Measurements from ENCODE around the gene XRN2.
"Not testable (repeated sequence)": the region's sequence is repeated elsewhere in the genome, so short reads cannot be mapped to it uniquely, and the experiment has no call there.

The XRN2 gene

DNA sequence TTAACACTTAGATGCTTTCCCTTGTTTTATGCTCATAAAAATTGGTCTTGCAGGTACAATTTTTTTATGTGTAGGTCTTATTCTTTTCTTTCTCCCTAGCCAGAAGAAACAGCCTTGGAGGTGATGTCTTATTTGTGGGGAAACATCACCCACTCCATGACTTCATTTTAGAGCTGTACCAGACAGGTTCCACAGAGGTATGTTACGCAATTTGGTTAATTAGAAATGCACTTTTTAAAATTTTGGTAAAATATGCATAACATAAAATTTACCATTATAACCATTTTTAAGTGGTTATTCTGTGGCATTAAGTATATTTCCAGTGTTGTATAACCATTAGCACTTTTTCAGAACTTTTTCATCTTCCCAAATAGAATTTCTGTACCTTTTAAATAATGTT is 52.9 kb downstream of the XRN2 start:
- DNase-seq, result no peak

DNA sequence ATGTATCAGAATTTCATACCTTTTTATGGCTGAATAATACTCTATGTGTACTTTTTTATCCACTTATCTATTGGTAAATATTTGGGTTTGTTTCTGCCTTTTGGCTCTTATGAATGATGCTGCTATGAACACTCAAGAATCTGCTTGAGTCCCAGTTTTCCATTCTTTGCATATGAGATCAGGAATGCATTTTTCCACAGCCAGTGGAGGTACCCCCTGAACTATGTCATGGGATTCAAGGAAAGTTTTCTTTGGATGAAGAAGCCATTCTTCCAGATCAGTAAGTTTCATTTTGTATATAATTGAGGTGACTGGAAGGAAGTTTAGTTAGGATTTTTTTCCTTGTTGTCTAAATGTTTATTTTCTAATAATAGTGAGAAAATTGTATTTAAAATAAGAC is 53.3 kb downstream of the XRN2 start:
- no peak for DNase-seq

DNA sequence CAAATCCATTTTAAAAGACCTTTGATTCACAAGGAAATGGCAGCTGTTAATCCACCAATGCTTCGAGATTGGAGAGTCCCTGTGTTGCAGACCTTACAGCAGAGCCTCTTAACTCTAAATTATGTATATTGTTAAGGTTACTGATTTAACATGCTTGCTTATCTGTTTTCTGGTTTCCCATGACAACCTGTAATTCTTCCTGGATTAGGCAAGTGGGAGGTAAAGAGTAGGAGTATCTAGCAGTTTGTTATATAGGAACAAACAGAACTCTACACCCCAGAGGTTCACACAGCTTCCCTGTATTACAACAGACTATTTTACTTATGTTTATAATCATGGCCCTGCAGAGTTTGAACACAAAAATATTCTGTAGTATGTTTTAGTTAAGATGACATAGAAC is 54.7 kb downstream of the XRN2 start:
- no peak for DNase-seq

DNA sequence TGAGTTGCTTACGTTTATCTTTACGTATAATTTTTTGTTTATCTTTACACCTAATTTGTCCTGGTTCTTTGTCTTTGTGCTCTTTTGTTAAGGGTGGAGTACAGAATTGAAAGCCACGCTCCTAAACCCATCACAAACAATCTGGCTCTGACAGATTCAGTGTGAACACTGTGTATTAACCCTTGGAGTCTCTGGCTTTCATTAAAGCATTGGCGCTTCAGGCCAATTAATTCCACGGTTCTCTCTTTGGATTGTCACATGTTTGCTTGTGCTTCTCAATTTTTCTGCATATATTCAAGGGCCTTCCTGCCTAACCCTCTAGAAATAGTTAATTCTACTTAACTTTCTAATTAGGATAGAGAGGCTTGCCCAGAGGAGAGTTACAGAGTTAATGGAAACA is 55.6 kb downstream of the XRN2 start:
- DNase-seq, result no peak

DNA sequence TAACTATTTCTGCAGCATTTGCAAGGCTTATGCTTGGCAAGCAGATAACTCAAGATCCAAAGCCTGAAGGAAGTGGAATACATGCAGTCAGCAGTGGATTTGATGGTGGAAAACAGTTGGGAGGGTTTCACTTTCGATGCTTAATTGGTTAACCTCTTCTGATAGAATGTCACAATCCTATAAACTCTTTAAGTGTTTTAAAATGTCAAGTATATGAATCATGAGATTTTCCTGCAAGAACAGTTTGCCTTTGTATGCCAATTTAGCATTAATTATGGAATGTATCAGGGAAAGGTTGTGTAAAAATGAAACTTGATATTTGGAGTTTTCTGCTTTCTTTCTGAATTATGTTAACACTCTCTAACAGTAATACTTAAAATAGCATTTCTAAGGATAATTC is 57.6 kb downstream of the XRN2 start:
- no peak for DNase-seq

DNA sequence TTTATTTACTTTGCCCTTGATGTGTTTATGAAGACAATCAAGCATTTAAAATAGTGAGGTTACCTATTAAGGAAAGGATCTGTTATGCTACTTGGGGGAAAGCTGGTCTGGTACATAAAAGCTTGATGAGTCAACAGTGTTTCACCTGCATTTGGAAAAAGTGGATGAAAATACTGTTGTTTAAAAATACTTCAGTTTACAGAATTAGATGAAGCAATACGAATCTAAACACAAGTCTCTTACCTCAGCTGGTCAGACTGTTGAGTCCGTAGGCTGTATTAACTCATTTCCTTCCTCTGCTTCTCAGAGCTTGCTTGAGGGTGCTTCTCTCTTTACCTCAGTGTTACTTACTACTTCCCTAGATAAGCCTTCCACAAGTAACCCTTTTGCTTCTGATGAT is 58.1 kb downstream of the XRN2 start:
- no peak for DNase-seq

DNA sequence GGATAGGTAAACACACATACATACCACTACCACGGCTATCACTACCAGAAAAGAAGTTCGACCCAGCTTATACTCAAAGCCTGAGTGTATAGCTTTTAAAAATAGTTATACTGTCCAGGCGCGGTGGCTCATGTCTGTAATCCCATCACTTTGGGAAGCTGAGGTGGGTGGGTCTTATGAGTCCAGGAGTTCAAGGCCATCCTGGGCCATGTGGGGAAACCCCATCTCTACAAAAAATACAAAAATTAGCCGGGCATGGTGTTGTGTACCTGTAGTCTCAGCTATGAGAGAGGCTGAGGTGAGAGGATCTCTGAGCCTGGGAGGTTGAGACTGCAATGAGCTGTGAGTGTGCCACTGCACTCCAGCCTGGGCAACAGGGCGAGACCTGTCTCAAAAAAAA is 61.3 kb downstream of the XRN2 start:
- no peak for DNase-seq

DNA sequence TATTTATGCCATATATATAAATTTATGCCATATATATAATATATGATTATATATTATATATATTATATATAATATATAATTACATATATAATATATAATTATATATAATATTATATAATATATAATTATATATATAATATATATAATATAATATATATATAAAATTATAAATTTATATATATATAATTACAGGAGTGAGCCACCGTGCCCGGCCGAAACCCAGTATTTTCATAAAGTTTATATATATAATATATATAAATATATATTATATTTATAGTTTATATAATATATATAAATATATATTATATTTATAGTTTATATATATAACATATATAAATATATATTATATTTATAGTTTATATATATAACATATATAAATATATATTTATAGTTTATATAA is 62.6 kb downstream of the XRN2 start:
- no peak for DNase-seq

DNA sequence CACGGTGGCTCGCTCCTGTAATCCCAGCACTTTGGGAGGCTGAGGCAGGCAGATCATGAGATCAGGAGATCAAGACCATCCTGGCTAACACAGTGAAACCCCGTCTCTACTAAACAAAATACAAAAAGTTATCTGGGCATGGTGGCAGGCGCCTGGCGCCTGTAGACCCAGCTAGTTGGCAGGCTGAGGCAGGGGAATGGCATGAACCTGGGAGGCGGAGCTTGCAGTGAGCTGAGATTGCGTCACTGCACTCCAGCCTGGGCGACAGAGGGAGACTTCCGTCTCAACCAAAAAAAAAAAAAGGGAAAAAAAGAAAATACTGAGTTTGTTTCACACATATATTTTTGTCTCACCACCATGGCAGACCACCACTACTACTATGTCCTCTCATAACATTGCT is 63.1 kb downstream of the XRN2 start:
- not testable (repeated sequence) for DNase-seq

DNA sequence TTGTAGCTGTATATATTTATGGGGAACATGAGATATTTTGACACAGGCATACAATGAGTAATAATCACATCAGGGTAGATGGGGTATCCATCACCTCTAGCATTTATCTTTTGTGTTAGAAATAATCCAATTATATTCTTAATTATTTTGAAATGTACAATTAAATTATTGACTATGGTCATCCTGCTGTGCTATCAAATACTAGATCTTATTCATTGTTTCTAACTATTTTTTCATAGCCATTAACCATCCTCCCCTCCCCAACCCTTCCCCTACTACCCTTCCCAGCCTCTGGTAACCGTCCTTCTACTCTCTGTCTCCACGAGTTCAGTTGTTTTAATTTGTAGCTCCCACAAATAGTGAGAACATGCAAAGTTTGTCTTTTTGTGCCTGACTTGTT is 65.7 kb downstream of the XRN2 start:
- no peak for DNase-seq

DNA sequence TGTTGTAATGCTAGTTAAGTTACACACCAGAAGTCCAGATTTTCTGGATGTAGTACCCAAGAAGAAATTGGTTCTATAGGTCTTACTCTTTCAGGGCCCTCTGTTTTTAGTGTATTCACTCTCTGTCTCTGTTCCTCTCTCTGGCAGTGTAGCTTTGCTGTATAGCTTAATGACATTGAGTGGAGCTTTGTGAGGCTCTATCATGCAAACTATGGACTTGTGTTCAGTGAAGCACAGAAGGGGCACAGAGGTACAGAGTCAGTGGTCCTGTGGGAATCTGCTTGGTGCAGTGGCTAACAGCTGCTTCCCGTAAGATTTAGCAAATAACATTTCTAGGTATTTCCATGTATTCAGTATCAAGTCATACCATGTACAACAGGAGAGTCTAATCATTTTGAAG is 68.1 kb downstream of the XRN2 start:
- DNase-seq, result no peak

DNA sequence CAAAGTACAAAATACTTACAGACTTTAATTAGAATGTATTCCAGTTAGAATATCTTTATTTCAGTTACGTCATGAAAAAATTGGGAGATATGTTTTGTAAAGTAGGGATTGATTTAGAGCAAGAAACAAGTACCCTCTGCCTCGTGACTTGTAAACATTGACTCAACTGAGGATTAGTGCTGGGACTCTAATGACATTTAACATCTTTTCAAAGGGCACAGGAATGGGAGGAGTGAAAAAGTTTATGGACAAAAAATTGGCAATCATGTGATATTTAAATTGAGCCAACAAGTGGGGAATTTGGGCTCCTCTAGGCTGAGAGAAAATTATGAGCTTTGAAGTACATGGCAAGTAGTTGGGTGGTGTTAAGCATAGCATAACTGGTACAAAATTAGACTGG is 68.9 kb downstream of the XRN2 start:
- no peak for DNase-seq

DNA sequence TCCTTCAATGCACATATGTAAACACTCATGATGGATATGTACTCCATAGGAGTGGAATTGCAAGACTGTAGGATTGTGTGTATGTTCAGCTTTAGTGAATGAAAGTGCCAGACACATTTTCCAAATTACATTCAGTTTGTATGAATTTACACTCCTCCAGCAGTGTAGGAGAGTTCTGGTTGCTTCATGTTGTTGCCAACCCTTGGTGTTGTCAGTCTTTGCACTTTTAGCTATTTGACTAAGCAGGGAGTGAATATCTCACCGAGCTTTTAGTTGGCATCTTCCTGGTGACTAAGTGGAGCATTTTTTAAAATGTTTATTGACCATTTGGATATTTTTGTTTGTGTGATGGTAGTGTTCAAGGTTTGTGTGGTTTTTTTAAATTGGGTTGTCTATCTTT is 70.3 kb downstream of the XRN2 start:
- DNase-seq, result no peak

DNA sequence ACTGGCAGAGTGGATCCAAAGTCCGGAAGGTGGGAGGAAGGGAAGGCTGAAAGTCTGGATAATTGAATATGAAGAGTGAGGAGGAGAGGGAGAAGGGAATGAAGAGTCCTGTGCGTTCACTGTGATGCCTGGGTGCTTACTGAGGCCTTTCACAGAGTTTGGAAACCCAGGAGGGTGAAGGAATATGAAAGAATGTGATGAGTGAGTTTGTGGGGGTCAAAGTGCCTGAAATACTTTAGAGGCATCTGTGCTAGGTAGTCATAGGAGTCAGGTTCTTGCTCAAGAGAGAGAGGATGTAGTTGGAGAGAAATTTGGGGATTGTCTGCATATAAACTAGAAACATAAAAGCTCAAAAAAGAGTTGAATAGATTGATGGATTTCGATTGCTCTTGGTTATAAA is 73.5 kb downstream of the XRN2 start:
- DNase-seq, result no peak

DNA sequence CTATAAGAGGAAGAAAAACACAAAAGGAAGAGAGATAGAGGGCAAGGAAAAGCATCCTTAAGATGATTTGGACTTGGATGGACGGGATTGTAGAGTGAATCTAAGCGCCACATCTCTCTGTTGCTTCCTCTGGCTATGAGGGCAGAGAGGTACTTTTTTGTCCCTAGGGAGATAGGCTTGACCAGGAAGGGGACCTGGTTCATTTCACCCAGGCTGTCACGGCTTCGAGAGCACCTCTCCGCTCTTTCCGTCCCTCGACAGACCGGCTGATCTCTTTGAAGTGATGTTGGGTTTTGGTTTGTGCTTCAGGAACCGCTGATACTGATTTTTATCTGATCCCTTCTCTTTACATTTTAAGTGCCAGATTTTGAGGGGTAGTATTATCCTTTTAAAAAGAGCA is 74.6 kb downstream of the XRN2 start:
- DNase-seq, result no peak

DNA sequence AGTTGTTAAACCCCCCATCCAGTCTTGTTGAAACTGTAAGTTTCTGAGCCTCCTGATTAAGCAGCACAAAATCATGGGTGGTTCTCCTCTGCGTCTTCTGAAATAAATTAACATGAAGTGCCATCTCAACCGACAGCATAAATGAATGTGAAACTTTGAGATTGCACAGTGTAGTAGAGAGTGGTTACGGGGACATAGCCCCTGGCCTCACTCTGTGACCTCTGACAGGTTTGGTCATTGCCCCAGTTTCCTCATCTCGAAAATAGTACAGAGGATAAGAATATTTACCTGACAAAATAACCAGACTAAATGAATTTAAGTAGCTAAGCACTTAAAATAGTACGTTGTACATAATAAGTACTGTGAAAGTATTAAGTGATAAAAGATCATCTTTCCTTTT is 75.1 kb downstream of the XRN2 start:
- DNase-seq, result no peak

DNA sequence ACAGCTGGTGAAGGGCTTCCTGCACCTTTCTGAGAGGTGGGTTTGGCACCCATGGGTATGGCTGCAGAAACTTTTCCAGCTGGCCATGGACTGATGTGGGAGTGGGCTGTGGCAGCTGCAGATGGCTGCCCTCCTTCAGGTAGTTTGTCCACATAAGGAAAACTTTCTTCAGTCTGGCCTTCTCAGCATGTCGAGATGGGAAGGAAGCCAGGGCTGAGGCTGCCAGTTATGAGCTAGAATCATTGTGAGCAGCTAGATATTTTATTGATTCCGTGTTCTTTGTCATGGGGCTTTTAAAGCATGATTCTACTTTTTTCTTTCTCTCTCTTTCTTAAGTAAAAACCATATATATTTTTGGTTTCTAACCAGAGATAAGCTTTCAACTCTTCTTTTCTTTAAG is 77.6 kb downstream of the XRN2 start:
- no peak for DNase-seq

DNA sequence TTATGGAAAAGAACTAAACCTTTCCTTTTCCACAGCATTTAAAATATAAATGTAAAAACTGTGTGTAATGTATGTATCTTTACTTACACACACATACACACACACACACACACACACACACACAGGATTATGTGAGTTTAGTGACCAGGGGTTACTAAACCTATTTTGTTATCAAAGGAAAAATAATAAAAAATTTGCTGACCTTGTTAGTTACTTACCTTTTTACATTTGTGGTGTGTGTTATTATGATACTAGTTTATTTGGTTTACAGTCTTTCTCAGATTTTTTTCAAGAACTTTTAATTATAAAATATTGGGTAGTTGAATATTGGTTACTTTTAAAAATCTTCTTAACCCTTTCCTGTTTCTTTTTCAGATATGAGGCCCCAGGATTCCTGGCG is 78.5 kb downstream of the XRN2 start:
- no peak for DNase-seq

DNA sequence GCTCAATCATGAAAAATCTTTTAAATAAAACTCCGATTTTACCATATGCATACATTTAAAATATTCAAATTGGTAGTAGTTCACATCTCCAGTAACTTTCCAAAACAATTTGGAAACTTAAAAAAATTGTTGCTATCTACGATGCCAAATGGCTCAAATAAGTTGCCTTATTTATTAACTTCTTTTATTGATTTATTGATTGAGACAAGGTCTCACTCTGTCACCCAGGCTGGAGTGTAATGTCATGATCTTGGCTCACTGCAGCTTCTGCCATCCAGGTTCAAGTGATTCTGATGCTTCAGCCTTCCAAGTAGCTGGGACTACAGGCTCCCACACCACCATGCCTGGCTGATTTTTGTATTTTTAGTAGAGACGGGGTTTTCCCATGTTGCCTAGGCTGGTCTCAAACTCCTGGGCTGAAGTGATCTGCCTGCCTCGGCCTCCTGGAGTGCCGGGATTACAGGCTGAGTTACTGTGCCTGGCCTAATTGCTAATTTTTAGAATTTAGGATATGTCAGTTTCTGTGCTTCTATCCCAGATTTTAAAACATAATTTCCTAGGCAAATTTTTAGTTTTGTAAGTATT is 81.3 kb downstream of the XRN2 start:
- DNase-seq, result no peak

DNA sequence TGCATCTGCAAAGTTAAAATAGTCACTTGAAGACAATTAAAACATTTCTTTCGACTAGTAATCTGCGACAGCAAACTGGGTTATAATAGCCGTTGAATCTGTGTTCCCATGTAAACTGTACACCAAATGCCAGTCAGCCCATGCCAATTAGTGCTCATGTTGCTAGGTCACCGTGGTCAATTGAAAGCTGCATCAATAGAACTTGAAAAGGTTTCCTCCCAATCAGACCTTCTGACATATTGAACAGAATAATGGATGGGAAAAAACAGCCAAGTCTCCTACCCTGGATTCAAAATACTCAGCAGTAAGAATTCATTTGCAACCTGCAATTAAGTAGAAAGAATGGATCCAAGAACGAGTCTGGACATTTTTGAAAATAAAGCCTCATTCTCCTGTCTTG is 83.0 kb downstream of the XRN2 start:
- no peak for DNase-seq

DNA sequence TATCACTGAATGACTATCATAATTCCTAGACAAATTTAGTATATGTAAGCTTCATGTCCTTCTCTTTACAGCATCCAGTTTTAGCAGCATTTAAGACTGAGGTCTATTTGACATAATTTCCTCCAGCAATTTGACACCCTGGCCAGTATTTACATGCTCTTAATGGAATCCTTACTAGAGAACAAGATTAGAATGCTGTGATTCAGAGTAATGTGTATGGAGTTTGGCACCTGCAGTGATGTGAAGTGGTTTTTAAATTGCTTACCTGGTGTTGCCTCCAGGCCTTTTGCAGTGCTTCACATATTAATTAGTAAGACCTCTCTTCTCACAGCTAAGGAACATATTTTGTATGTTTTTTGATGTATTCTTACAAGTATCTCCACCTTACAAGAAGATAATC is 84.4 kb downstream of the XRN2 start:
- DNase-seq, result peak; percentile 87

DNA sequence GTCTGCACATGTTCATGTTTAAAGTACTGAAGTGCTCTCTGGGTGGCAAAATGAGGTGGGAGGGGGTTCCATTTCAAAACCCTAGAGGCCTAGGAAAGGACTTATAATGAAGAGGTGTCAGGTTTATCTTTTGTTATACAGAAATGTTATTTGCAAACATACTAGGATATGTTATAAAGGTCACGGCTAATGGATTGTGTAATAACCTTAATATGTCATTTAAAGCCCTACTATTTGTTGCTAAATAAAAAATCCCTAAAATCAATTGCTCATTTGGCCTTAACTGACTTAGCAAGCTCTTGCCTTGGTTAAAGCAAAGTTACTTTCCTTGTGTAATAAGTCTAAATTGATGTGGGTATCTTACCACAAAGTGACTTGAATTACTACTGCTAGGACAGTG is 85.4 kb downstream of the XRN2 start:
- no peak for DNase-seq

DNA sequence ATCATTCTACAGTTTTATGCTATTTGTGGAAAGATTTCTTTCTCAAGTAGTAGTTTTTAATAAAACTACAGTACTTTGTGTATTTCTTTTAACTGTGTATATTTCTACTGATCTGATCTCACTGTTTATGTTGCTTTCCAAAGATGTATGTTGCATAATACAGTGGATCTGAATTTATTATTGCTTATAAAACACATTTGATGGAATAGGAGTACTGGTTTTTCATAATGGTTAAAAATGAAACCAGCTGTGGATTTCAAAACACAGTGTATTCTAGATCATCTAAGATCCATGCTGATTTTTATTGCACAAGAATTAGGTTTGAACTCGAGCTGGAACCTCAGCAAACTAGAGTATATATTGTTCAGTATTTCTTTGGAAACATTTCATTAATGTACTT is 86.2 kb downstream of the XRN2 start:
- no peak for DNase-seq

DNA sequence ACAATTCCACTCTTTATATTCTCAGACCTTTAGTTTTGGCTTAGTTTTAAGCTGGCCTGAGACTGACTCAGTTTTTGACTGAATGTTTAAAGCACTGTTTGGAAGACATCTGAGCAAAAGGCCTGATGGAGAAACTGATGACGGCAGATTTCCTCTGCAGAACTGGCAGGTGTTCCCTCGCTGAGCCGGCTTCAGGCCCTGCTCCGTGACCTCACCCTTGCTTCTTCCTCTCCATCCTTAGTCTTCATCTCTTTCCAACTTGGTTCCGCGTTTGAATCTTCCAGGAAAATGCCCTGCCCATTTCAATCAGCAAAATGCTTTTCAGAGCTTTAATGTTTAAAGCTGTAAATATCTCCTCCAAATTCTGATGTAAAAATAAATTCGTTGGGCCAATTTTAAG is 87.6 kb downstream of the XRN2 start:
- DNase-seq, result no peak

DNA sequence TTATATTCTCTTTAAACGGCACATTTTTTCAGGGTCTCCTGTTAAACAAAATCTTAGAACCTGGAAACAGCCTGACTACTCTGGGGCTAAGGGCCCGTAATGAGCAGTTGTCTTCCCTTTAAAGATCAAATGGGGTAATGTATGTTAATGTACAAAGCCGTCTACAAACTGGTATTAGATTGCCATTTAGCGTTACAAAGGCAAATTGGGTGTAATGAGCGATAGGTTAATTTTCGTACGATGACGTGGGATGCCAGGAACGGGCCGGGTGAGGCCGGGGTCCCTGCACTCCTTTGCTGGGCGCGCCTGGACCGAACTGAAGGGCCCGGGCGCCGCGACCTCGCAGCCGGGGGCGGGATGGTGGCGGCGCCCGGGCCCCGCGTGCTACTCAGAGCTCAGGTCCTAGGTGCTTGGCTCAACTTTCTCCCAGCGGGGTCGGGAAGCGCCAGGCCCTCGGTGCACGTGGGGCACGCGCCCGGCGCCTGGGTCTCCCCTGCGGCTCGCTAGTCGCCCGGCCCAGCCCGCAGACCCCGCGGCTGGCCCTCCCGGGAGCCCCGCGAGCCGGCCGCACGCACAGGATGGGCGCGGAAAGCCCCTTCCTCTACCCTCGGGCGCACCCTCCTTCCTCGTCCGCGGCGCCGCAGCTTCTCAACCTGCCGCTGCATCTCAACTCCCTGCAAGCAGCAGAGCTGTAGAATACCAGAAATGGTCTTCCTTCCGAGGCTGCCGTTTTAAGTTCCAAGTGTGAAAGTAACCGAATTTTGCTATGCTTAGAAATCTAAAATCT is 88.2 kb downstream of the XRN2 start:
- no peak for DNase-seq

Measured in NCI-H1105 treated with DMSO at 0.1 percent for 48 hours (cell line).